Right lobe of liver (tissue), 6 donors: ENCODE measurements around the gene CBS. TPM values are rescaled to one million over a fixed set of nuclear protein-coding genes. Genes with fewer than 3 reads are reported as not detected.
"Not testable (repeated sequence)": the region's sequence is repeated elsewhere in the genome, so short reads cannot be mapped to it uniquely, and the experiment has no call there.

Experiments used
- ATAC-seq, 4 donors: fragments of 200-7000 bp; cut with Tn5 transposase; one replicate each; pipeline ENCODE4 v1.9.1; 2020; ENCODE audit warnings: mild to moderate bottlenecking in 4 of 4, moderate library complexity in 4 of 4
- DNase-seq, 3 donors: peaks; one replicate each; pipeline ENCODE4 v3.0.0-alpha.2; 2020
- H3K27ac ChIP-seq, 3 donors: fragments of 200-600 bp; one replicate each; pipeline ENCODE4 v1.8.0; 2022
- H3K27me3 ChIP-seq, 2 donors: fragments of 200-600 bp; one replicate each; pipeline ENCODE4 v1.8.0; 2022
- H3K36me3 ChIP-seq, 4 donors: fragments of 200-600 bp; sonication (generic) in 1 of 4; one replicate each; pipeline versions ENCODE4 v1.5.1 to v1.8.0; 2017 to 2022; ENCODE audit warnings: control low read depth in 1 of 4
- H3K4me1 ChIP-seq, 4 donors: fragments of 200-600 bp; sonication (generic) in 1 of 4; one replicate each; pipeline versions ENCODE4 v1.5.1 to v1.8.0; 2017 to 2022; ENCODE audit warnings: control low read depth in 1 of 4
- H3K4me3 ChIP-seq, 3 donors: fragments of 200-600 bp; one replicate each; pipeline ENCODE4 v1.8.0; 2022
- H3K9me3 ChIP-seq, 4 donors: fragments of 200-600 bp; sonication (generic) in 1 of 4; one replicate each; pipeline versions ENCODE4 v1.5.1 to v1.8.0; 2017 to 2022; ENCODE audit warnings: control low read depth in 1 of 4
- POLR2A ChIP-seq: fragments of 450-650 bp; IDR thresholded peaks from one replicate; pipeline ENCODE4 v1.6.1; 2017; ENCODE audit warnings: antibody characterized with exemption, mild to moderate bottlenecking
- WGBS: methylation state at CpG from one replicate; pipeline ENCODE4 v1.1.6; 2018; ENCODE audit warnings: low coverage, low lambda C conversion rate; ENCODE audit not compliant: insufficient coverage; ENCODE audit errors: missing lambda C conversion rate; 5-methylcytosine and 5-hydroxymethylcytosine counted together
- intact Hi-C, 2 donors: fragments of 100-400 bp; cut with DNase I; formaldehyde crosslinking; loops; one replicate each; pipeline versions ENCODE4 v1.11.2 to v1.14.1; 2022
- total RNA-seq, 6 experiments: library from RNA; depleted of rRNA in 2 of 6; stranded (reverse); fragments of >200 nt in 2 of 6; fragmentation: NEBNext Ultra II Directional in 3 of 6; extraction: Animal tissue kit (Norgen Biotek cat#: 25700) in 3 of 6; gene quantifications; one replicate each; pipeline versions ENCODE4 v1.1.0 to v1.2.4, GENCODE V29; 2016 to 2023
- TF ChIP-seq, protein P1 (sequence below), 4 donors: fragments of 200-600 bp in 3 of 4; fragments of 450-650 bp in 1 of 4; IDR thresholded peaks; one replicate each; pipeline versions ENCODE4 v1.5.1 to v1.8.0; 2016 to 2022; ENCODE audit warnings: antibody characterized with exemption in 4 of 4, mild to moderate bottlenecking in 2 of 4
- donor health status: DM: no; HTN: yes; CAD: no.
- donor health status: DM: no; HTN: no; CAD: no.
- donor health status: DM: no; HTN: no; CAD: no.
- donor health status: DM: no; HTN: yes; CAD: no.
- donor health status: DM: no; HTN: yes; CAD: no.

CBS gene
- total RNA-seq, 6 experiments from 2014 or later = 63.5 to 355 (median 222) TPM

DNA sequence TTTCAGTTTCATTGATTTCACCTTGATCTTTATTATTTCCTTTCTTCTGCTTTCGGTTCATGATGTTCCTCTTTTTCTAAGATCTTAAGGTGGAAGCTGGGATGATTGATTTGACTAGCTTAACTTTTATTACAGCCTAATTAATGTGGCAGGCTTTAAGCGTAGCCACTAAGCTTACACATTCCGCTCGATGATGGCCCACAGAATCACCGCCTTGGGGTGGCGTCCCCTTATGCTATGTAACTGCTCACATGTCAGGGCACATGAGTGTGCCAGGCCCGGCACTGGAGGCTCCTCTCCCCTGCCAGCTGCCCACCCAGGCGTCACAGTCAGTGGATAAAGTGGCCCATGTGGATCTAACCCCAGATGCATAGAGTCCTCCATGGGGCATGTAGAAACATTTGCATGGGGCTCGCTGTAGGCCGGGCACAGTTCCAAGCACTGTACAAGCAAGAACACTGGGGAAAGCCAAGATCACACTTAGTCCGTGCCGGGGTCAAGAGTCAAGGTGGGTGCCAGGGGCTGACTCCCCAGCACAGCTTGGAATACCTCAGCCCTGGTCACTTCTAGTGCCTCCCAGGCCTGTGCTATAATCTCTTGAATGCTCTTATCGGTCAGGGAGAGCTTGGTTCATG lies 59.6 kb downstream of the CBS start:
- Histone ChIP-seq H3K36me3 (peaks cover 0 to 44% (median 10%) of the 10 kb centered on the region in 4 donors), H3K27ac (no peak overlapping the region), H3K4me1 (no peaks in the 10 kb centered on the region), H3K27me3 (no peaks in the 10 kb centered on the region), H3K9me3 (no peaks in the 10 kb centered on the region), H3K4me3 (no peak overlapping the region)
- intact Hi-C loops = no loop called here
- peak in 1 of 4 donors; percentile 19 for ATAC-seq
- TF ChIP-seq, protein P1, sequence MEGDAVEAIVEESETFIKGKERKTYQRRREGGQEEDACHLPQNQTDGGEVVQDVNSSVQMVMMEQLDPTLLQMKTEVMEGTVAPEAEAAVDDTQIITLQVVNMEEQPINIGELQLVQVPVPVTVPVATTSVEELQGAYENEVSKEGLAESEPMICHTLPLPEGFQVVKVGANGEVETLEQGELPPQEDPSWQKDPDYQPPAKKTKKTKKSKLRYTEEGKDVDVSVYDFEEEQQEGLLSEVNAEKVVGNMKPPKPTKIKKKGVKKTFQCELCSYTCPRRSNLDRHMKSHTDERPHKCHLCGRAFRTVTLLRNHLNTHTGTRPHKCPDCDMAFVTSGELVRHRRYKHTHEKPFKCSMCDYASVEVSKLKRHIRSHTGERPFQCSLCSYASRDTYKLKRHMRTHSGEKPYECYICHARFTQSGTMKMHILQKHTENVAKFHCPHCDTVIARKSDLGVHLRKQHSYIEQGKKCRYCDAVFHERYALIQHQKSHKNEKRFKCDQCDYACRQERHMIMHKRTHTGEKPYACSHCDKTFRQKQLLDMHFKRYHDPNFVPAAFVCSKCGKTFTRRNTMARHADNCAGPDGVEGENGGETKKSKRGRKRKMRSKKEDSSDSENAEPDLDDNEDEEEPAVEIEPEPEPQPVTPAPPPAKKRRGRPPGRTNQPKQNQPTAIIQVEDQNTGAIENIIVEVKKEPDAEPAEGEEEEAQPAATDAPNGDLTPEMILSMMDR (IDR thresholded peaks at IDR 0.05) = no peak
- TF ChIP-seq POLR2A = no peak
- DNase-seq = no peak
- WGBS = 92% methylated on average over 10 of the region's 13 CpGs

DNA sequence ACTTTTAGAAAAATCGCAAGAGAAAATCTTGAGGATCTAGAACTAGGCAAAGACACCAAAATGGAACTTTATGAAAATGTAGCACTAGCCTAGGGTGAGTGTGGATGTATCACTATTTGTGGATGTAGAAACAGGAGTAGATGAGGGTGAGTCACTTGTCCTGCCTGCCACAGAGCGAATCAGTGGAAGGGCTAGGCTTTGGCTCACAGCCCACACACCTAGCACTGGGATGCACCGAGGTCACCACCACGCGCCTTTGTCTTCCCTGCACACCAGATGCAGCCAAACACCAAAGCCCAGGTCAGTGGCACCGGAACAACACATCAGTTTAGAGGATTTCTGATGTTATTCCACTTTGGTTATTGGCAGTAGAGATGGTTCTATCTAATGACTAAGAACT lies 63.0 kb downstream of the CBS start:
- H3K4me3 ChIP-seq = no peak overlapping the region
- no peak overlapping the region for H3K27ac ChIP-seq
- H3K9me3 ChIP-seq = no peaks in the 10 kb centered on the region
- ATAC-seq (peak in 1 of 4 donors; percentile 82), DNase-seq (no peak)
- H3K27me3 ChIP-seq = no peaks in the 10 kb centered on the region
- TF ChIP-seq POLR2A = no peak
- WGBS = 100% methylated on average over 2 of the region's 6 CpGs
- H3K4me1 ChIP-seq = no peaks in the 10 kb centered on the region
- intact Hi-C loops = no loop called here
- peaks cover 0 to 44% (median 10%) of the 10 kb centered on the region in 4 donors for H3K36me3 ChIP-seq

DNA sequence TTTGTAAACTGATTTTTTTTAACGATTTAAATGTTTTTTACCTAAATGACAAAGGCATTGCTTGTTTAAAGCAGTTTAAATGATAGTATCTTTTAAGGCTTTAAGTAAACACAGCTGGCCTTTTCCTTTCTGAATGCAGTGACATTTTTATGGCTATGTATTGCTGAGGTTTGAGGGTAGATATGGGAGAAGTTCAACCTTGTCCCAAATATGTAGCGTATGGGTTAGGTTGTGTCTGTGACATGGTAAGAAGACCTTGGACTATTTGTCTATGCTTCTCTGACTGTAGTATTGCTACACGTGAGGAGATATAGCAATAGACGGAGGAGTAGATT lies 68.8 kb downstream of the CBS start:
- no peak overlapping the region for H3K4me3 ChIP-seq
- 75% methylated on average over 4 of the region's 4 CpGs for WGBS
- H3K4me1 ChIP-seq = no peaks in the 10 kb centered on the region
- no peaks in the 10 kb centered on the region for H3K27me3 ChIP-seq
- intact Hi-C loops = no loop called here
- TF ChIP-seq POLR2A = no peak
- TF ChIP-seq, protein P1 (IDR thresholded peaks at IDR 0.05) = no peak
- ATAC-seq (no peak), DNase-seq (no peak)
- H3K27ac ChIP-seq = no peak overlapping the region
- H3K9me3 ChIP-seq = no peaks in the 10 kb centered on the region
- H3K36me3 ChIP-seq = peaks cover 0 to 22% (median 8%) of the 10 kb centered on the region in 4 donors

DNA sequence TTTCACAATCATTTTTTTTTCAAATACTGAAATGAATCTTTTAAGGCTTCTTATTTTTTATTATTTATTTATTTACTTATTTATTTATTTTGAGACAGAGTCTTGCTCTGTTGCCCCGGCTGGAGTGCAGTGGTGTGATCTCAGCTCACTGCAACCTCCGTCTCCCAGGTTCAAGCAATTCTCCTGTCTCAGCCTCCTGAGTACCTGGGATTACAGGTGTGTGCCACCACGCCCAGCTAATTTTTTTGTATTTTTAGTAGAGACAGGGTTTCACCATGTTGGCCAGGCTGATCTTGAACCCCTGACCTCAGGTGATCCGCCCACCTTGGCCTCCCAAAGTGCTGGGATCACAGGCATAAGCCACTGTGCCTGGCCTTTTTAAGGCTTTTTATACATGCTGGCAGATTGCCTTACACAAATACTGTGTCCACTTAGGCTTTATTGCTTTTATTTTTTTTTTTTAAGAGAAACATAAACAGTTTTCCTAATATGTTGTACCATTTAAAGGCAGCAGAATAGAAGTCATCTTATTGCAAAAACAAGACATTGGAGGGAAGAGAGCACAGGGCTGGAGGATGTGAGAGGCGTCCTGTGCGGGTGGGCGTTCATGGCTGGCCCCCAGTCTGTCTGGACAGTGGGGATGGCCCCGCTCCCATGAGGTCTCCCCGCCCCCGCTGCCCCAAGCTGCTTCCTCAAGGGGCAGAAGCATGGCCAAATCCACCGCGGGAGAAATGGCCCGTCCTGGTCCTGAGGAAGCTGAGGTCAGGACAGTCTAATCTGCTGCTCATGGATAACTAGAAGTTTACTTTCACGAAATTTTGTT lies 69.4 kb downstream of the CBS start:
- H3K4me1 ChIP-seq, H3K27me3 ChIP-seq, intact Hi-C loops, H3K4me3 ChIP-seq, H3K9me3 ChIP-seq, DNase-seq, H3K27ac ChIP-seq: not testable (repeated sequence)
- 86% methylated on average over 8 of the region's 14 CpGs for WGBS
- peak in 2 of 4 donors; percentile 51 to 53 for ATAC-seq
- H3K36me3 ChIP-seq = peaks cover 0 to 19% (median 6%) of the 10 kb centered on the region in 4 donors

DNA sequence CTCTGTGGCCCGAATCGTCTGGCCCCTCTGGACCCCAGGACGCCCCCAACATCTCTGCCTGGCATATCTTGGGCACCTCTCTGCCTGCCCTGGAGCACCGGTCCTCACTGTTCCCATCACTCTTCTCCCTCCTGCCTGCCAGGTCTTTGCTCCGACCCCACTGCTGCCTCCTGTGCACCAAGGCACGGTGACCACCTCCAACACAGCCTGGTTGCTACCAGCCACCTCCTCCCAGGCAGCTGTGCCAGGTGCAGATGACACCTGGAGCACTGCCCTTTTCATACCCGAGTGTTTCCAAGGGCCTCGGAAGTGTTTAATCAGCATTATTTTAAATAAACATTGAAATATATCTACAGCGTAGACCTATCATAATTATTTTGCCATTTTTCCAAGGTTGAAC lies 70.0 kb downstream of the CBS start:
- TF ChIP-seq, protein P1 (IDR thresholded peaks at IDR 0.05) = no peak
- TF ChIP-seq POLR2A = no peak
- Histone ChIP-seq H3K4me3 (no peak overlapping the region), H3K9me3 (no peaks in the 10 kb centered on the region), H3K27ac (no peak overlapping the region), H3K36me3 (peaks cover 0 to 19% (median 5%) of the 10 kb centered on the region in 4 donors), H3K4me1 (no peaks in the 10 kb centered on the region), H3K27me3 (no peaks in the 10 kb centered on the region)
- DNase-seq (no peak), ATAC-seq (no peak)
- intact Hi-C loops = no loop called here
- WGBS = 62% methylated on average over 4 of the region's 9 CpGs
